ENCODE measurements around the gene CNTN4.

CNTN4 gene

GRCh38 chr3:3023111-3023745, 924.6 kb downstream of the CNTN4 start:
- no peaks in the 10 kb centered on the region for H3K4me1 ChIP-seq (ENCODE audit: insufficient read depth, insufficient read length)
- H3K27me3 ChIP-seq (ENCODE audit: insufficient read depth, insufficient read length), result no peaks in the 10 kb centered on the region
- H3K9ac ChIP-seq (ENCODE audit: insufficient read length, low read depth), result no peak overlapping the region
- H3K36me3 ChIP-seq (ENCODE audit: insufficient read depth, insufficient read length, low read length), result no peaks in the 10 kb centered on the region
- TF ChIP-seq SUZ12 (IDR thresholded peaks at IDR 0.05; ENCODE audit: extremely low read depth, insufficient read depth, insufficient read length) (no peak), YY1 (IDR thresholded peaks at IDR 0.05; ENCODE audit: insufficient read depth, insufficient read length) (no peak), ZNF274 (IDR thresholded peaks at IDR 0.05; ENCODE audit: low read depth, low read length) (no peak)
- H3K4me3 ChIP-seq (ENCODE audit: insufficient read length, low read depth), result no peak overlapping the region
- no peak for DNase-seq (ENCODE audit: low read depth, low spot score)
- H3K9me3 ChIP-seq (ENCODE audit: insufficient read depth, low read length), result no peaks in the 10 kb centered on the region

GRCh38 chr3:3027976-3028567, 929.4 kb downstream of the CNTN4 start:
- Histone ChIP-seq H3K9me3 (ENCODE audit: insufficient read depth, low read length) (no peaks in the 10 kb centered on the region), H3K27me3 (ENCODE audit: insufficient read depth, insufficient read length) (no peaks in the 10 kb centered on the region), H3K4me1 (ENCODE audit: insufficient read depth, insufficient read length) (no peaks in the 10 kb centered on the region), H3K4me3 (ENCODE audit: insufficient read length, low read depth) (no peak overlapping the region), H3K36me3 (ENCODE audit: insufficient read depth, insufficient read length, low read length) (no peaks in the 10 kb centered on the region), H3K9ac (ENCODE audit: insufficient read length, low read depth) (no peak overlapping the region)
- no peak for TF ChIP-seq YY1 (IDR thresholded peaks at IDR 0.05; ENCODE audit: insufficient read depth, insufficient read length)
- TF ChIP-seq SUZ12 (IDR thresholded peaks at IDR 0.05; ENCODE audit: extremely low read depth, insufficient read depth, insufficient read length), result no peak
- no peak for TF ChIP-seq ZNF274 (IDR thresholded peaks at IDR 0.05; ENCODE audit: low read depth, low read length)
- DNase-seq (ENCODE audit: low read depth, low spot score), result no peak

DNA sequence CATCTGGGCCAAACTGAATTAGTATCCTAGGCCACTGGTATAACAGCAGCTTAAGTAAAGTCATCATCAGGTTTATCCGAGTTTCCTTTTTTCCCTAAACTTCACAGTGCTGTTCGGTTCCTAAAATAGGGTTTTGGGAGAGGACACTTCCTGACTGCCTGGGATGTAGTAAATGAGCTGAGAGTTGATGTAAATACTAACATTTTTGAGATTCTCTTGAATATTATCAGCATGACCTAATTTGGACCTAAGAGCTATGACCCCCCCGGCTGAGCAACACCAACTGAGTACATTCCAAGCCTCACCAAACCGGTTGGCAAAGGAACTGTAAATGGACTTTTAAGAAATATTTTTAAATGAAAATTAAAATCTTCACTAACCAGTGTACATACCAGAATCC, 932.7 kb downstream of the CNTN4 start:
- Histone ChIP-seq H3K9ac (ENCODE audit: insufficient read length, low read depth) (no peak overlapping the region), H3K27me3 (ENCODE audit: insufficient read depth, insufficient read length) (no peaks in the 10 kb centered on the region), H3K9me3 (ENCODE audit: insufficient read depth, low read length) (no peaks in the 10 kb centered on the region), H3K4me1 (ENCODE audit: insufficient read depth, insufficient read length) (no peaks in the 10 kb centered on the region), H3K36me3 (ENCODE audit: insufficient read depth, insufficient read length, low read length) (no peaks in the 10 kb centered on the region), H3K4me3 (ENCODE audit: insufficient read length, low read depth) (no peak overlapping the region)
- no peak for DNase-seq (ENCODE audit: low read depth, low spot score)
- TF ChIP-seq ZNF274 (IDR thresholded peaks at IDR 0.05; ENCODE audit: low read depth, low read length) (no peak), YY1 (IDR thresholded peaks at IDR 0.05; ENCODE audit: insufficient read depth, insufficient read length) (no peak), SUZ12 (IDR thresholded peaks at IDR 0.05; ENCODE audit: extremely low read depth, insufficient read depth, insufficient read length) (no peak)

DNA sequence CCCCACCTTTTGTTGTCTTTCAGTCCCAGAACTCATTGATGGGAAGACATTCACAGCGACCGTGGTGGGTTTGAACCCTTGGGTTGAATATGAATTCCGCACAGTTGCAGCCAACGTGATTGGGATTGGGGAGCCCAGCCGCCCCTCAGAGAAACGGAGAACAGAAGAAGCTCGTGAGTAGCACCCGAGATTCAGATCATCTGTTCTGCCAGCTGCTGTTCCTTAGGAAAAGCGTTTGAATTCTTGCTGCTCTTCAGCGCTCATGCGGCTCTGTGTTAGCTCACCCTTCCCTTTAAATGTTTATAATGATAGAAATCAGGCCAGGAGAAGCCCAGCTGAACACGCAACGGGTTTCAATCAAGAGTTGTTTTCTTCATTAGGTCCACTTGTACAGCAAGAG, 938.5 kb downstream of the CNTN4 start:
- H3K27me3 ChIP-seq (ENCODE audit: insufficient read depth, insufficient read length), result no peaks in the 10 kb centered on the region
- H3K9me3 ChIP-seq (ENCODE audit: insufficient read depth, low read length), result no peaks in the 10 kb centered on the region
- H3K36me3 ChIP-seq (ENCODE audit: insufficient read depth, insufficient read length, low read length), result no peaks in the 10 kb centered on the region
- H3K9ac ChIP-seq (ENCODE audit: insufficient read length, low read depth), result no peak overlapping the region
- TF ChIP-seq YY1 (IDR thresholded peaks at IDR 0.05; ENCODE audit: insufficient read depth, insufficient read length) (no peak), ZNF274 (IDR thresholded peaks at IDR 0.05; ENCODE audit: low read depth, low read length) (no peak), SUZ12 (IDR thresholded peaks at IDR 0.05; ENCODE audit: extremely low read depth, insufficient read depth, insufficient read length) (no peak)
- H3K4me1 ChIP-seq (ENCODE audit: insufficient read depth, insufficient read length), result peaks cover 2% of the 10 kb centered on the region
- no peak overlapping the region for H3K4me3 ChIP-seq (ENCODE audit: insufficient read length, low read depth)
- no peak for DNase-seq (ENCODE audit: low read depth, low spot score)

DNA sequence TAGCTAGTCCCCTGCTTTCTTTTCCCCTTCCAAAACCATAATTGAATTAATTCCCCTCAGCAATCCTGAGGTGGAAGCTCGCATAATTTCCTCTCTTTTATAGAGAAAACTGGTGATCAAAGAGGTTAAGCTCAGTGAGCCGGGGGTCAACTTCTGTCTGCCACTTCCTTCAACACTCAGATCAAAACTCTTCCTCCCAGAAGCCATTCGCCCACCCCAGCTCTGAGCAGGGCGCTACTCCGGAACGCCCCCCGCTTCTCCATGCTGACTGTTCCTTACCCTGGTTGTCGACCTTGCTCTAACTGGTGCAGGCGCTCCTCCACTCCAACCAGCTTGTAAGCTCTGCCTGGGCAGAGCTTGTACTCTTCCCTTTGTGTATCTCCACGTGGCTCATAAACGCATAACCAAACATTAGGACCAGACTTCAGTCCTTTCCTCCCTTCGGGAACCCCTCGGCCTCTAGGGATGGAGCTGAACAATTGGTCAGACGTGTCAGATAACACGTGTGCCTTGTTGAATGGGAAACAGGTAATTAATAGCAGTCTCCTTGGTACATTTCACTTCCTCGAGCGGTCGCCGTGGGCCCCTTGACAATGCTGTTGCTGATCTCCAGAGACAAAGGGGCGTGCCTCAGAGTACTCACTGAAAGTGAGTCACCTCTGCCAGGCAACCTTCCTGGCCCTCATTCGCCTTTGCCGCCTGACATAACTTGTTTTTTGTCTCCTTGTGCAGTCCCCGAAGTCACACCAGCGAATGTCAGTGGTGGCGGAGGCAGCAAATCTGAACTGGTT, 939.7 kb downstream of the CNTN4 start:
- TF ChIP-seq SUZ12 (IDR thresholded peaks at IDR 0.05; ENCODE audit: extremely low read depth, insufficient read depth, insufficient read length) (no peak), YY1 (IDR thresholded peaks at IDR 0.05; ENCODE audit: insufficient read depth, insufficient read length) (no peak), ZNF274 (IDR thresholded peaks at IDR 0.05; ENCODE audit: low read depth, low read length) (no peak)

DNA sequence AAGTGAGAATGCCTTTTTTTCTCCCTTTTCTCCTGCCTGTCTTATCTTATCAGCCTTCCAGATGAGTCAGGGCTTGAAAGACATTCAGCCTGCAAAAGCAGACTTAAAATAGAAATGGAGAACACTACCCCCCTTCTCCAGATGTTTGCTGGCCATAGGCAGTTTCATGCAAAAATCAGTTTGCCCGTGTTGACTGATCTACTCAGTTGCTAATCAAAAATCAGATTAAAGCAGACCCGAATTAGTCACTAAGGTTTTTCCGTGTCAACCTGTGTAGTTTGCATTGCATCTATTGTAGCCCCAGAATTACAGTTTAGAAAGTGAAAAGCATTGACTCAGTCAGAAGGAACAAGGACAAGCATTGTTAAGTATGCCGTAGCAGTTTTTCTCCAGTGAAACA, 955.3 kb downstream of the CNTN4 start:
- H3K36me3 ChIP-seq (ENCODE audit: insufficient read depth, insufficient read length, low read length), result no peaks in the 10 kb centered on the region
- H3K27me3 ChIP-seq (ENCODE audit: insufficient read depth, insufficient read length), result no peaks in the 10 kb centered on the region
- TF ChIP-seq ZNF274 (IDR thresholded peaks at IDR 0.05; ENCODE audit: low read depth, low read length), result no peak
- TF ChIP-seq SUZ12 (IDR thresholded peaks at IDR 0.05; ENCODE audit: extremely low read depth, insufficient read depth, insufficient read length), result no peak
- no peak for TF ChIP-seq YY1 (IDR thresholded peaks at IDR 0.05; ENCODE audit: insufficient read depth, insufficient read length)
- DNase-seq (ENCODE audit: low read depth, low spot score), result no peak
- no peaks in the 10 kb centered on the region for H3K9me3 ChIP-seq (ENCODE audit: insufficient read depth, low read length)
- H3K4me1 ChIP-seq (ENCODE audit: insufficient read depth, insufficient read length), result peaks cover 3% of the 10 kb centered on the region
- no peak overlapping the region for H3K9ac ChIP-seq (ENCODE audit: insufficient read length, low read depth)
- no peak overlapping the region for H3K4me3 ChIP-seq (ENCODE audit: insufficient read length, low read depth)

More for the DNA sequence above, 939.7 kb downstream of the CNTN4 start:
- no peak for DNase-seq (ENCODE audit: low read depth, low spot score)
- peaks cover 2% of the 10 kb centered on the region for H3K4me1 ChIP-seq (ENCODE audit: insufficient read depth, insufficient read length)
- H3K9ac ChIP-seq (ENCODE audit: insufficient read length, low read depth), result no peak overlapping the region
- no peaks in the 10 kb centered on the region for H3K36me3 ChIP-seq (ENCODE audit: insufficient read depth, insufficient read length, low read length)
- no peak overlapping the region for H3K4me3 ChIP-seq (ENCODE audit: insufficient read length, low read depth)
- no peaks in the 10 kb centered on the region for H3K27me3 ChIP-seq (ENCODE audit: insufficient read depth, insufficient read length)
- H3K9me3 ChIP-seq (ENCODE audit: insufficient read depth, low read length), result no peaks in the 10 kb centered on the region

DNA sequence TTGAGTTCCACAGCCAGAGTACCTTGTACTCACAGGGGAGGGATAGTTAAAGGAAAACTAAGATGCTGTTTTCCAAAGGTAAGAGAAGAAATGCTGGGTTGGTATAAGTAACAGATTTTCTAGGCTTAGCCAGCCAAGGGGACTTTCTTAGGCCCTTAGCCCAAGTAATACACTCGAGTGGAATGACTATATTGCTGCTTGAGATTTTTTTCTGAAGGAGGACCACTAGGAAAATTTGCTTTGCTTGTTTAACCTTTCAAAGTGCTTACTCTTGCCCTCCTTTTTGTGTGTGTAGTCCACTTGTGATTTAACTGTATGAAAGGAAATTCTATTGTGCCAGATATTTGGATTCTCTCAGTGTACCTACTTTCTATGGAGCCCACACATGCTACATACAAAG, 961.0 kb downstream of the CNTN4 start:
- DNase-seq (ENCODE audit: low read depth, low spot score), result no peak
- no peak for TF ChIP-seq YY1 (IDR thresholded peaks at IDR 0.05; ENCODE audit: insufficient read depth, insufficient read length)
- no peak for TF ChIP-seq SUZ12 (IDR thresholded peaks at IDR 0.05; ENCODE audit: extremely low read depth, insufficient read depth, insufficient read length)
- no peak for TF ChIP-seq ZNF274 (IDR thresholded peaks at IDR 0.05; ENCODE audit: low read depth, low read length)
- Histone ChIP-seq H3K9me3 (ENCODE audit: insufficient read depth, low read length) (no peaks in the 10 kb centered on the region), H3K27me3 (ENCODE audit: insufficient read depth, insufficient read length) (no peaks in the 10 kb centered on the region), H3K4me3 (ENCODE audit: insufficient read length, low read depth) (no peak overlapping the region), H3K4me1 (ENCODE audit: insufficient read depth, insufficient read length) (no peaks in the 10 kb centered on the region), H3K36me3 (ENCODE audit: insufficient read depth, insufficient read length, low read length) (no peaks in the 10 kb centered on the region), H3K9ac (ENCODE audit: insufficient read length, low read depth) (no peak overlapping the region)
